Ascending aorta (tissue), 2 donors: ENCODE data around the gene SOX18. TPM values are rescaled to one million over a fixed set of nuclear protein-coding genes. Genes with fewer than 3 reads are reported as not detected.

ENCODE experiments used
- DNase-seq, 2 donors: peaks; one replicate each; pipeline ENCODE4 v3.0.0-alpha.2; 2019; ENCODE audit warnings: low spot score in 2 of 2
- H3K27ac ChIP-seq, 2 donors: fragments of 200-600 bp; sonication (generic); one replicate each; pipeline ENCODE4 v1.5.1; 2016 to 2017; ENCODE audit warnings: mild to moderate bottlenecking in 1 of 2
- H3K27me3 ChIP-seq: fragments of 200-600 bp; sonication (generic); one replicate; pipeline ENCODE4 v1.5.1; 2017
- H3K36me3 ChIP-seq, 2 donors: fragments of 200-600 bp; sonication (generic); one replicate each; pipeline ENCODE4 v1.5.1; 2016
- H3K4me1 ChIP-seq, 2 donors: fragments of 200-600 bp; sonication (generic); one replicate each; pipeline ENCODE4 v1.5.1; 2016 to 2017; ENCODE audit warnings: mild to moderate bottlenecking in 1 of 2
- H3K4me3 ChIP-seq, 2 donors: fragments of 200-600 bp; sonication (generic); one replicate each; pipeline ENCODE4 v1.5.1; 2016 to 2017; ENCODE audit warnings: mild to moderate bottlenecking in 1 of 2
- H3K9me3 ChIP-seq, 2 donors: fragments of 200-600 bp; sonication (generic); one replicate each; pipeline ENCODE4 v1.5.1; 2016
- CTCF ChIP-seq, 3 experiments: fragments of 200-600 bp in 2 of 3; fragments of 450-650 bp in 1 of 3; sonication (generic) in 2 of 3; IDR thresholded peaks; one replicate each; pipeline ENCODE4 v1.5.1; 2016 to 2019; ENCODE audit warnings: antibody characterized with exemption in 3 of 3, mild to moderate bottlenecking in 1 of 3, moderate library complexity in 1 of 3
- intact Hi-C: fragments of 100-400 bp; cut with DNase I; formaldehyde crosslinking; loops from one replicate; pipeline ENCODE4 v1.15.1; 2023
- total RNA-seq: library from RNA; depleted of rRNA; stranded (reverse); fragments of >200 nt; gene quantifications from one replicate; pipeline ENCODE4 v1.1.0, GENCODE V29; 2016

Gene SOX18
- total RNA-seq, 1 donor from 2014 or later, result 244 TPM

DNA sequence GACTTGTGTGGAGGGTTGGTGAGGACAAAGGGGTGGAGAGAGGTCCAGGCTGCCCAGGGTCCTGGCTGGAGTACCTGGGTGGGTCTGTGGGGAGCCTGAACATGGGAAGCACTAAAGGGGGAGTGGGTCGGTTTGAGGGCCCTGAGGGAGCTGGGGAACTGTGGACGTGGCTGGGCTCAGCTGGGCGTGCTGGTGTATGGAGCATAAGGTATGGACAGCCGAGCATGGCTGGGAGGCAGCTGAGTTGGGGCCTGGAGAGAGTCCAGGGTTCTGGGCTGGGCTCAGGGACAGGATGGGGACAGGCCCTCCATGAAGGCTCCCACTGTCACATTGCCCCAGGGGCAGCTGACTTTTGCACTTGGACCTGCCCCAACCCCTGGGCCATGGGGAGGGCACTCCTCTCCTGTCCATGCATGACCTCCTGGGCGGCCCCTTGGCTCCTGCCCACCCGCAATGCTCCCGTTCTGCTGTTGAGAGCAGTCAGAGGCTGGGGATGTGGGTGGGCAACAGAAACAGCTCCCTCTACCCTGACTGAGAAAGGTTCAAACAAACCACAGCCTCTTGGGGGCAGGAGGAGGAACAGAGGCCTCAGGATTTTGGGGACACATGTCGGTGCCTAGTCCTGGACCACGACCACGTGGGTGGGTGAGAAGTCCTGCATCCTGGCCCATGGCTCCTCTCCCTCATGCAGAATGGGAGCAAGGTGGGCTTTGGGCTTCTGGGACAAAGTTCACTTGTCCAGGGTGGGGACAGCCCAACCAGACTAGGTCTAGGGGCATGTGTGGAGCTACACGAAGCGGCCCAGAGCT, 9.0 kb downstream of the SOX18 start:
- no peak for DNase-seq
- no peak for TF ChIP-seq CTCF (IDR thresholded peaks at IDR 0.05)
- no peaks in the 10 kb centered on the region for H3K9me3 ChIP-seq
- no peak overlapping the region for H3K4me3 ChIP-seq
- H3K36me3 ChIP-seq, result no peaks in the 10 kb centered on the region
- no peak overlapping the region for H3K27ac ChIP-seq
- H3K27me3 ChIP-seq, result peaks cover 27% of the 10 kb centered on the region
- intact Hi-C loops, result no loop called here
- H3K4me1 ChIP-seq, result peaks cover 5 to 20% of the 10 kb centered on the region in 2 donors

DNA sequence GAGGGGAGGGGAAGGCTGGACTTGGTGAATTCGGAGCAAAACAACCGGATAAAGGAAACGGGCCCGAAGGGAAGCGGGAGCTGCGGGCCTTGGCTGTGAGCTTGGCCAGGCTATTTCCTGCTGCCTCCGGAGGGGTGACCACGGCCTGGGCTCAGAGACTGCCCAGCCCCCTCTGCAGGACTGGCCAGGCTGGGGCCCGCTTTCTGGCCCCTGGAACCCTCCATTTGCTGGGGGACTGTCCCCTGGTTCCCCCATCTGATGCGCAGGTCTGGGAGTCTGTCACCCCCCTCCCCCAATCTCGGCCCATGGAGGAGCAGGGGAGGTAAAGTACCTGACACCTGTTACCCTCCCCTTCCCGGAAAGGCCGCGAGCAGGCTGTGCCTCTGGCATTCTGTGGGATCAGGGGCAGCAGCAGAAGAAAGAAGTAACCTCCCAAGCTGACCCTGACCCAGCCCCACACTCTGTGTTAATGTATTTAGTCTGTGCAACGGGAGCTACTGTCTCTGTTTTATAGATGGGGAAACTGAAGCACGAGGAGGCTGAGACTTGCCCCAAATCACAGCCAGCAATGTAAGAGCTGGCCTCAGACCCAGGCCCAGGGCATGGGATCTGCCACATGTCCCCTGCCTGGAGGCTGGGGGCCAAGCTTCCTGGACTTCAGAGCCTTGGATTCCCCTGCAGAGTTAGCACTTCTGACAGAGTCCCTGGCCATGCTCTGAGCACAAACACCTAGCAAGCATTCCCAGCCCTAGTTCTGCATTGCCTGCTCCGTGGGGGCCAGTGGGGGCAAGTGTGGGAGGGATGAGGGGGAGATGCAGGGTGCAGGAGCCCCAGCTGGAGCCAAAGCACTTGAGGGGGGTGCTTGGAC, 9.9 kb downstream of the SOX18 start:
- H3K27ac ChIP-seq, result no peak overlapping the region
- intact Hi-C loops, result loop anchor here (1.0 kb wide), 1 partner anchor 81 kb away; no protein-coding TSS in a partner anchor
- peaks cover 0 to 5% of the 10 kb centered on the region in 2 donors for H3K36me3 ChIP-seq
- DNase-seq, result no peak
- TF ChIP-seq CTCF (IDR thresholded peaks at IDR 0.05), result no peak
- H3K4me1 ChIP-seq, result peaks cover 5 to 20% of the 10 kb centered on the region in 2 donors
- no peaks in the 10 kb centered on the region for H3K9me3 ChIP-seq
- H3K27me3 ChIP-seq, result peaks cover 27% of the 10 kb centered on the region
- H3K4me3 ChIP-seq, result peak overlapping the region; percentile 47 to 56

DNA sequence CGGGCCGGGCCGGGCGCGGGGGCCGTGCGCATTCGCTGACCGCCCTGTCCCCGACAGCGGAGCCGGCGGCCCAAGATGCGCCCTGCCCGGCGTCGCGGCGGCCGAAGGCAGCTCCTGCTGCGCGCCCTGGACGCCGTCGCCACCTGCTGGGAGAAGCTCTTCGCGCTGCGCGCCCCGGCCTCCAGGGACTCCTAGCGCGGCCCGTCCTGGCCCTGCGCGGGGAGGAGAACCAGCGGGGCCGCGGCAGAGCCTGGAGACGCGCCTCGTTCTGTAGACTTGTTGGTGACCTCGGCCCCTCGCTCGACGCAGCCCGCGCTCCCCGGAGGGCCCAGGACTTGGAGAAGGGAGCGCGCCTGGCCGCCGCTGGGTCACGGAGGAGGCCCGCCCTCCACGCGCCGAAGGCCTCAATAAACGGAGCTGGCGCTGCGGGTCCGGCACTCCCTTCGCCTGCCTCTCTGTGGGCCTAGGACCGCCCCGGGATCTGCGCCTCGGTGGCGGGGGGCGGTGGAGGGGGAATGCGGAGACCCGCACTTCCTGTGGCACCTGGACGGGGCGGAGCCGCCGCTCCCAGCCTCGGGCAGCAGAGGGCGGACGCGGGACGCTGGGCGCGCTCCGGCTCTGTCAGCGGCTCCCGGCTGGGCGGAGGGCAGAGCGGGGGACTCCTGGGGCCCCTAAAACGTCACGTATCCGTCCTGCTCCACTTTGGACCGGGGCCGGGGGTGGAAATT, 10.7 kb downstream of the SOX18 start:
- intact Hi-C loops, result loop anchor here (1.0 kb wide), 1 partner anchor 82 kb away; no protein-coding TSS in a partner anchor
- H3K9me3 ChIP-seq, result no peaks in the 10 kb centered on the region
- peak overlapping the region; percentile 47 to 56 for H3K4me3 ChIP-seq
- H3K27ac ChIP-seq, result no peak overlapping the region
- peak in 1 of 2 donors; percentile 78 for DNase-seq
- H3K36me3 ChIP-seq, result peaks cover 5% of the 10 kb centered on the region in 2 donors
- TF ChIP-seq CTCF (IDR thresholded peaks at IDR 0.05), result peak; percentile 65 to 78 (median 75)
- peaks cover 27% of the 10 kb centered on the region for H3K27me3 ChIP-seq
- peaks cover 5 to 20% of the 10 kb centered on the region in 2 donors for H3K4me1 ChIP-seq

- Histone ChIP-seq H3K4me1 (peaks cover 5 to 20% of the 10 kb centered on the region in 2 donors), H3K4me3 (peak overlapping the region; percentile 47 to 56), H3K27me3 (peaks cover 27% of the 10 kb centered on the region), H3K27ac (no peak overlapping the region), H3K9me3 (no peaks in the 10 kb centered on the region), H3K36me3 (peaks cover 10% of the 10 kb centered on the region in 2 donors)
- intact Hi-C loops, result no loop called here
- TF ChIP-seq CTCF (IDR thresholded peaks at IDR 0.05), result no peak
- DNase-seq, result no peak
Measured at GRCh38 chr20:64038224-64038564, 11.2 kb downstream of the SOX18 start.

GRCh38 chr20:64037498-64038213, 11.8 kb downstream of the SOX18 start:
- intact Hi-C loops, result no loop called here
- Histone ChIP-seq H3K27me3 (peaks cover 27% of the 10 kb centered on the region), H3K27ac (no peak overlapping the region), H3K4me1 (peaks cover 5 to 20% of the 10 kb centered on the region in 2 donors), H3K4me3 (peak overlapping the region in 1 of 2 donors; percentile 56), H3K9me3 (no peaks in the 10 kb centered on the region), H3K36me3 (peaks cover 14 to 16% of the 10 kb centered on the region in 2 donors)
- DNase-seq, result no peak
- TF ChIP-seq CTCF (IDR thresholded peaks at IDR 0.05), result no peak
